ENCODE results near the gene UNC5C. TPM values are rescaled to one million over a fixed set of nuclear protein-coding genes. Genes with fewer than 3 reads are reported as not detected.

The UNC5C gene
- total RNA-seq, 1 donor from 2014 or later, result 43.8 TPM

- TF ChIP-seq CTCF (IDR thresholded peaks at IDR 0.05; ENCODE audit: unreplicated experiment), result no peak
- peaks cover 9% of the 10 kb centered on the region for H3K36me3 Mint-ChIP-seq (ENCODE audit: insufficient read depth)
- H3K9me3 Mint-ChIP-seq (ENCODE audit: low read depth), result peaks cover 2% of the 10 kb centered on the region
- no peaks in the 10 kb centered on the region for H3K27me3 Mint-ChIP-seq
- DNase-seq (ENCODE audit: low spot score, unreplicated experiment), result no peak
- H3K4me3 Mint-ChIP-seq (ENCODE audit: low read depth), result no peak overlapping the region
- H3K4me1 Mint-ChIP-seq (ENCODE audit: low read depth), result peaks cover 15% of the 10 kb centered on the region
- no peak overlapping the region for H3K27ac Mint-ChIP-seq
Measured at GRCh38 chr4:95522682-95523530, 25.9 kb downstream of the UNC5C start.

GRCh38 chr4:95517576-95518345, 31.0 kb downstream of the UNC5C start:
- Mint-ChIP-seq H3K9me3 (ENCODE audit: low read depth) (peaks cover 2% of the 10 kb centered on the region), H3K4me1 (ENCODE audit: low read depth) (peaks cover 10% of the 10 kb centered on the region), H3K27ac (no peak overlapping the region), H3K4me3 (ENCODE audit: low read depth) (no peak overlapping the region), H3K27me3 (no peaks in the 10 kb centered on the region), H3K36me3 (ENCODE audit: insufficient read depth) (peaks cover 11% of the 10 kb centered on the region)
- no peak for DNase-seq (ENCODE audit: low spot score, unreplicated experiment)
- TF ChIP-seq CTCF (IDR thresholded peaks at IDR 0.05; ENCODE audit: unreplicated experiment), result no peak

- no peaks in the 10 kb centered on the region for H3K27me3 Mint-ChIP-seq
- H3K4me1 Mint-ChIP-seq (ENCODE audit: low read depth), result peaks cover 10% of the 10 kb centered on the region
- DNase-seq (ENCODE audit: low spot score, unreplicated experiment), result no peak
- peaks cover 12% of the 10 kb centered on the region for H3K36me3 Mint-ChIP-seq (ENCODE audit: insufficient read depth)
- H3K9me3 Mint-ChIP-seq (ENCODE audit: low read depth), result peaks cover 7% of the 10 kb centered on the region
- no peak for TF ChIP-seq CTCF (IDR thresholded peaks at IDR 0.05; ENCODE audit: unreplicated experiment)
- H3K27ac Mint-ChIP-seq, result no peak overlapping the region
- no peak overlapping the region for H3K4me3 Mint-ChIP-seq (ENCODE audit: low read depth)
Measured at GRCh38 chr4:95516528-95517017, 32.2 kb downstream of the UNC5C start.

- H3K9me3 Mint-ChIP-seq (ENCODE audit: low read depth), result peaks cover 7% of the 10 kb centered on the region
- H3K36me3 Mint-ChIP-seq (ENCODE audit: insufficient read depth), result peaks cover 13% of the 10 kb centered on the region
- H3K27ac Mint-ChIP-seq, result no peak overlapping the region
- H3K4me1 Mint-ChIP-seq (ENCODE audit: low read depth), result peaks cover 15% of the 10 kb centered on the region
- H3K4me3 Mint-ChIP-seq (ENCODE audit: low read depth), result no peak overlapping the region
- no peak for DNase-seq (ENCODE audit: low spot score, unreplicated experiment)
- TF ChIP-seq CTCF (IDR thresholded peaks at IDR 0.05; ENCODE audit: unreplicated experiment), result no peak
- H3K27me3 Mint-ChIP-seq, result no peaks in the 10 kb centered on the region
Measured at GRCh38 chr4:95515589-95515988, 33.2 kb downstream of the UNC5C start.

GRCh38 chr4:95513022-95513421, 35.8 kb downstream of the UNC5C start:
- peaks cover 5% of the 10 kb centered on the region for H3K9me3 Mint-ChIP-seq (ENCODE audit: low read depth)
- TF ChIP-seq CTCF (IDR thresholded peaks at IDR 0.05; ENCODE audit: unreplicated experiment), result no peak
- no peaks in the 10 kb centered on the region for H3K27me3 Mint-ChIP-seq
- DNase-seq (ENCODE audit: low spot score, unreplicated experiment), result no peak
- peaks cover 8% of the 10 kb centered on the region for H3K36me3 Mint-ChIP-seq (ENCODE audit: insufficient read depth)
- H3K27ac Mint-ChIP-seq, result no peak overlapping the region
- H3K4me1 Mint-ChIP-seq (ENCODE audit: low read depth), result peaks cover 11% of the 10 kb centered on the region
- H3K4me3 Mint-ChIP-seq (ENCODE audit: low read depth), result no peak overlapping the region

All from progenitor cell of endocrine pancreas (in vitro differentiated cells).